Measurements from ENCODE around the gene ACSS3.
"Not testable (repeated sequence)": the region's sequence is repeated elsewhere in the genome, so short reads cannot be mapped to it uniquely, and the experiment has no call there.

ACSS3 gene, protein sequence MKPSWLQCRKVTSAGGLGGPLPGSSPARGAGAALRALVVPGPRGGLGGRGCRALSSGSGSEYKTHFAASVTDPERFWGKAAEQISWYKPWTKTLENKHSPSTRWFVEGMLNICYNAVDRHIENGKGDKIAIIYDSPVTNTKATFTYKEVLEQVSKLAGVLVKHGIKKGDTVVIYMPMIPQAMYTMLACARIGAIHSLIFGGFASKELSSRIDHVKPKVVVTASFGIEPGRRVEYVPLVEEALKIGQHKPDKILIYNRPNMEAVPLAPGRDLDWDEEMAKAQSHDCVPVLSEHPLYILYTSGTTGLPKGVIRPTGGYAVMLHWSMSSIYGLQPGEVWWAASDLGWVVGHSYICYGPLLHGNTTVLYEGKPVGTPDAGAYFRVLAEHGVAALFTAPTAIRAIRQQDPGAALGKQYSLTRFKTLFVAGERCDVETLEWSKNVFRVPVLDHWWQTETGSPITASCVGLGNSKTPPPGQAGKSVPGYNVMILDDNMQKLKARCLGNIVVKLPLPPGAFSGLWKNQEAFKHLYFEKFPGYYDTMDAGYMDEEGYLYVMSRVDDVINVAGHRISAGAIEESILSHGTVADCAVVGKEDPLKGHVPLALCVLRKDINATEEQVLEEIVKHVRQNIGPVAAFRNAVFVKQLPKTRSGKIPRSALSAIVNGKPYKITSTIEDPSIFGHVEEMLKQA

GRCh38 chr12:81077686-81078441 is at the start of gene ACSS3:
TSS of gene ACSS3 (plus strand) at chr12:81078079. CDS start at chr12:81078121, 42 bp downstream.
- DNase-seq (ENCODE audit: low read depth) = no peak

DNA sequence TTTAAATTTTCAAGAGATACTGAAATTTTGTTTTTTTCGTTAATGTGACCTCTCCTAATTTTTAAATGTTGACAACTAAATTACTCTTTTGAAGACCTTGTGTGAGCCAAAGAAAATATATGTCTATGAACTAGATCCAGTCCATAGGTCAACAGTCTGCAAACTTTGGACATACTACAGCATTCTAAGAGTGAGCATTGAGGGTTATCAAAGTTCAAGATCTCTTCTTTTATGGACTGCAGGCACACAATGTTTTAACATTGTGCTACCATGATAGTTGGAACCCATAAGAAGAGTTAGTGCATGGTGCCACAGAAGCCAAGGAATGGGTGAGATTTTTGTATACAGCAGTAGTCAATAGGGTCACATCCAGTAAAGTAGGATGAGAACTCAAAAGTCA is 43.0 kb upstream of the ACSS3 start:
- DNase-seq (ENCODE audit: low read depth) = no peak

DNA sequence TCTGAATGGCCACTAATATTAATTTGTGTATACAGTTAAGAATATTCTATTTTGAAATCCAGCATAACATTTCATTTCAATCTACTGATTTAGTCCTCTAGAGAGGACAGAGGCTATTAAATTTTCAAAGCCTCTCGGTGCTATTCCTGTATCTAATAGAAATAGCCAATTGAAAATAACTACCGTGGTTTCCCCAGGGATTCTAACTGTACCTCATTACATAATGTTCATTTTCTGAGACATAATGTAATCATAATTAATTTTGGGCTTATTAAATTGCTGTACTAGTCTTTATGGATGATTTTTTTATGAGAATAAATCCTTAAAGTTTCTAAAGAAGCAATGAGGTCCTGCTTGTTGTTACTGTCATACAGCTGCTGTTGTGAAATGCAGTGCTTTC is 38.6 kb upstream of the ACSS3 start:
- DNase-seq (ENCODE audit: low read depth) = no peak

DNA sequence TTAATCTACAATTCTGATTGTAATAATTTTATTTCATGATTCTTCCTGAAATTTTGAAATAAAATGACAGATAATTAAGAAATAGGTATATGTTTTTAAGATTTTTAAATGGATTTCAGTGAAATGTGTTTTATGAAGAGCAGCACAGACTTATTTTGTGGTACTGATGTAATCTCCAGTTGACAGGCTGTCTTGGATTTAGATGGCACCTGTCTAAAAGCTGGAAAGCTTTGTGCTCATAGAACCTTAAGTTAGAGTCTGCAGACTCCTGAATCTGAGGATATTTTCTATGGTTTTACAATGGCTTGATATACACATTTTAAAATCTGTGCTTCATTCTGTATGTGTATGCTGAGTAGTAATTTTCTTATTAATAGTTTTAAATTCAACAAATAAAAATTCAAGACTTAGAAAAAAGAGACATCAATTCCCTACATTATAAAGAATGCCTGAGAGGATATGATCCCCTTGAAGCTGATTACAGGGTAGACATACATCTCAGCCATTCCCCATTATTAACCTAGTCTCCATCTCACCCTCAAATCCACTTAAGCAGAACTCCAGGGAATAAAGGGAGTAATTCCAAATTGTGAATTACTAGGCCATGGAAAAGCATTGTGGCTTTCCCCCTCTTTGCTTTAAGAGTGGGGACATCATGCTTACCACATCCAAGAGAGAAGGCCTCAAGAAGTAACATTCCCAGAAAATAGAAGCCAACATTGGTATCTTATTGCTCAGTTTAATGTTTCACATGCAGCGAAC is 33.7 kb upstream of the ACSS3 start:
- no peak for DNase-seq (ENCODE audit: low read depth)

- not testable (repeated sequence) for DNase-seq (ENCODE audit: low read depth)
These were observed 12.9 kb upstream of the ACSS3 start for GRCh38 chr12:81064971-81065370.

GRCh38 chr12:81070846-81071245 is 7.0 kb upstream of the ACSS3 start:
- DNase-seq (ENCODE audit: low read depth) = no peak

DNA sequence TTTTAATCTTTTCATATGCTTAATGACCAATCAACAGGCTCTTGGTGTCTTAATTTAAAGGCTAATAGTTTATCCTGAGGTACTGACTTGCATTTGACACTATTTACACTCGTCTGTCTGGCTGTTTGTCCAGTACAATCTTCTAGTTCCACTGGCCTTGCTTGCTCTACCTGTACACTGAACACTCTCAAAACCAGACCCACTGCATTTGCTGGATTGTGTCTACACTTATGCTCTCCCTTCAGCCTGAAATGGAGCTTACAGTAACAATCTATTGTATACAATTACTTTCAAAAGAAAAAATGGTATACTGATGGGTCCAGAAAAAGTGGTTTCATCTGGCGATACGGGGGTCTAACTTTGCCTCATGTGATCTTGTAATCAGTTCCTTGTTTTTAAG is 2.3 kb upstream of the ACSS3 start:
- DNase-seq (ENCODE audit: low read depth) = no peak

GRCh38 chr12:81077329-81077685 is 572 bp upstream of the ACSS3 start:
- no peak for DNase-seq (ENCODE audit: low read depth)

DNA sequence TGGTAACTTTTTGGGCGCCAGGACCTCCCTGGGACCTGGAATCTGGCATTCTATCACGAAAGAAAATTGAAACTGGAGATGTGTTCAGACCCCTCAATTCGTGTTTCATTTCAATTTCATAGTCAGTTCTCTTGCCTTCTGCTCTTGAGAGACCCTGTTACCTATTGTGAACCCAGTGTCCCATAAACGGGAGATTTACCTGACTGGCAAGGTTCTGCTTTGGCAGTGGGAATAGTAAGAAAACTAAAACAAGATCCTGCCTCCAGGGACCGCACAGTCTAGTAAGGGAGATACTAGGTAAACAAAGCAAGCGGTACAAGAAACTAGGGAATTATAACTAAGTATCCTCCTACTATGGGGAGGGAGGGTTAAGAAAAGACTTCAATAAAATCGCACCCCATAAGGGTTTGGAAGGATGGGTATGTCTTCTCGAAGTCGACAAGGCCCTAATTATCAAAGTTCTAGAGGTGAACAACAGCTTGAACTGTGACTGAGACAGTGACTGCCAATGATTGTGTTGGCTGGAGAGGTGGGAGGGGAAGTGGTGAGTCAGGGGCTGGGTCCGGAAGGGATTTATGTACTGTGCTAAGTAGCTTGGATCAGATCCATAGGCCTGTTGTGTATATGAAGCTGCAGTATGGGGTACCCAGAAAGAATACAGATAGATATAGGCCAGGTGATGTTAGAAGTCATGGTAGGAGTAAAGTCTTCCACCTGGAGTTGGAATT is 754 bp downstream of the ACSS3 start:
- DNase-seq (ENCODE audit: low read depth) = no peak

GRCh38 chr12:81079280-81080076 is 1.6 kb downstream of the ACSS3 start:
- DNase-seq (ENCODE audit: low read depth) = no peak

- no peak for DNase-seq (ENCODE audit: low read depth)
These were observed 2.6 kb downstream of the ACSS3 start for GRCh38 chr12:81080431-81080983.

- no peak for DNase-seq (ENCODE audit: low read depth)
These were observed 3.8 kb downstream of the ACSS3 start for GRCh38 chr12:81081726-81082125.

DNA sequence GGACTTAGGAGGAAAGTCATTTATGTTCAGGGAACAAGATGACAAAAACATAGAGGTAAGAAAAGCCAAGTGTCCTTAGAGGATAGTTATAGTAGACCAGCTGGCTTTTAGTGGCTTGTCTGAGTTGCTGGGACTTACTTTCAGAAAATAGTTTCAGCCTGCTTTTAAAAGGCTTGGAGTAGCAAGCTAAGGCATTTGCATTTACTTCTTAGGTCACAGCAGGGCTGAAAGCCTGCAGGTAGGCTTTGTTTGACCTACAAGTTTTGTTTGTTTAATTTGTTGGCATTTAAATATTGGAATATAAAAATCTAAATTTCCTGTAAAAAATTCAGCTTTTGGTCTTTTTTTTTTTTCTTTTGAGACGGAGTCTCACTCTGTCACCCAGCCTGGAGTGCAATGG is 5.1 kb downstream of the ACSS3 start:
- no peak for DNase-seq (ENCODE audit: low read depth)

DNA sequence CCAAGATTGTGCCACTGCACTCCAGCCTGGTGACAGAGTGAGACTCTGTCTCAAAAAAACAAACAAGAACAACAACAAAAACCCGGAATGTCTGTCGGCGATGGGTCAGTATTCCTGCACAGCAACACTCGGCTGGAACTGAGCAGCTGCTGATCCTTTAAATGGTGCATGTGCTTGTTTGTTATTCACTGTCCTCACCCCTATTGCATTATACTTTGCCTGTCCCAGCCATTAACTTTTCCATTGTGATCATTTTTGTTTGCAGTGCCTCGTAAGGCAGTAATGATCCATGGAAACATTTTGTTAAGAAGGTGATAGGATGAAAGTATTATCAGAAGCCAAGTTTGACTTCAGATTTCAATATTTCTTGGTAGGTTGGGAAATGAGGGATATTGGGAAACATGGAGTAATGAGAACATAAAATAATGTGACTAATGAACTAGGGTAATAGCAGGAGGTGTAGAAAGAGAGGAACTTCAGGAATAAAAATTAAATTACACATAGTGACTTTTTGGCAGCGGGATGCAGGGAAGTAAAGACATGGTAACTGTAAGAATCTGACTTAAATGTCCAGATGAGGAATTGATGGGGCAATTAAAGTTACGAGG is 6.1 kb downstream of the ACSS3 start:
- no peak for DNase-seq (ENCODE audit: low read depth)

DNA sequence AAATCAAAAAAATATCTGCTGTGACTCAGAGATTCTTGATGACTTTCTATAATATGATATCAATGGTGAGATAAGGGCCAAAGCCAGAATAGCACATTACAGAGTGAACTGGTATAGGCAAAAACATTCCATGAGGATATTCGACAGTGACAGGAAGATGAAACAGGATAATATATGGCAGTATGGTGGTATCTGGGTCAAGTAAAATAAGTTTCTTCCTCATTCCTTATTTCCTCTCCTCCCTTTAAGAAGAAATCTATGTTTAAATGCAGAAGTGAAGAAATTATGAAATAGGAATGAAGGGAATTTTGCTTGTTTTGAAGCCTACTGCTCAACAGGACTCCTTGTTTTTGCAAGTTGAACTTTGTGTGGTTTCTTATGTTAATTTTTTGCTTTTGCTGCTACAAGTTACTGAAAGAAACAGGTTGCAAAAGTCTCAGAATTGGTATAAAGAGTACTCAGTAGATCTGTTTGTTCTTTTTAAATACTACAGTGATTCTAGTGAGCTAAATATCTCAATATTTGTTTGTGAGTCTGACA is 7.0 kb downstream of the ACSS3 start:
- no peak for DNase-seq (ENCODE audit: low read depth)

GRCh38 chr12:81085832-81086231 is 8.0 kb downstream of the ACSS3 start:
- DNase-seq (ENCODE audit: low read depth) = no peak

- DNase-seq (ENCODE audit: low read depth) = no peak
These were observed 8.5 kb downstream of the ACSS3 start for GRCh38 chr12:81086342-81086741.

GRCh38 chr12:81088221-81088620 is 10.3 kb downstream of the ACSS3 start:
- no peak for DNase-seq (ENCODE audit: low read depth)

GRCh38 chr12:81089412-81089811 is 11.5 kb downstream of the ACSS3 start:
- DNase-seq (ENCODE audit: low read depth) = no peak

DNA sequence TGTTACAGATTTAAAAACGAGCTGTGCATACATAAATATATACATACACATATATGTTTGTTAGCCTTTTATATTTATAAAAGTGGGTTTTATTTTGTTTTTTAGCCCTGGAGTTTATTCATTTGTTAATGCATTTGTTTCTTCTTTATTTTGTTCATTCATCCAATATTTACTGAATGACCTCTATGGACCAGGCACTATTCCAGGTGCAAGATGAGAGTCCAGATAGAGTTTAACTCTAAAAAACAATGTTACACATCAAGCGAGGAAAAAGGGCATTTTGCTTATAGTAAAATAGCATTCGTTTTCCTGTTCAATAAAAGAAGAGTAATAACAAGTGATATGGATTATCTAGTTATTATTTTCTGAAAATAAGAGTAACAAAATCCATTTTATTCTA is 14.2 kb downstream of the ACSS3 start:
- DNase-seq (ENCODE audit: low read depth) = no peak

Data from activated T-helper 1 cell treated with Interleukin-2 at 50 U/mL for 16 hours (primary cell).